ENCODE measurements around the gene PC.

The PC gene

GRCh38 chr11:66881927-66882452 is 76.2 kb downstream of the PC start:
- Histone ChIP-seq H3K79me1 (replicated peaks; ENCODE audit: low read length, poor library complexity, severe bottlenecking) (peaks cover 29% of the 10 kb centered on the region), H3K9me3 (ENCODE audit: control insufficient read depth, low read length) (no peaks in the 10 kb centered on the region), H3K36me3 (ENCODE audit: control insufficient read depth in 1 of 2, insufficient read depth in 2 of 2, low read depth in 1 of 2, low read length in 2 of 2) (peaks cover 0 to 3% of the 10 kb centered on the region in 2 experiments), H3K9ac (ENCODE audit: low read length) (no peak overlapping the region), H4K8ac (ENCODE audit: low read length) (no peak overlapping the region), H2BK5ac (ENCODE audit: low read depth, low read length, poor library complexity, severe bottlenecking) (no peak overlapping the region), H2BK15ac (ENCODE audit: low read depth, poor library complexity, severe bottlenecking) (no peak overlapping the region), H2BK120ac (ENCODE audit: low read depth, low read length) (no peak overlapping the region), H3K27me3 (ENCODE audit: control insufficient read depth in 1 of 2, insufficient read depth in 1 of 2, low read length in 2 of 2) (peaks cover 0 to 4% of the 10 kb centered on the region in 2 experiments), H3K4ac (ENCODE audit: low read depth in 1 of 2, low read length in 2 of 2) (no peak overlapping the region), H2AK5ac (ENCODE audit: low read length, severe bottlenecking) (no peak overlapping the region), H3K23ac (ENCODE audit: low read length in 2 of 2) (no peak overlapping the region), H3K18ac (ENCODE audit: low read depth in 1 of 2, low read length in 2 of 2) (no peak overlapping the region), H4K91ac (ENCODE audit: low read length) (peak overlapping the region; percentile 46), H2AFZ (ENCODE audit: low read depth, low read length) (no peak overlapping the region), H3K4me3 (ENCODE audit: insufficient read depth in 1 of 2, low read depth in 1 of 2, low read length in 2 of 2) (no peak overlapping the region), H3K14ac (ENCODE audit: low read length in 2 of 2) (no peak overlapping the region), H3K27ac (ENCODE audit: low read length, poor library complexity, severe bottlenecking) (no peak overlapping the region), H2BK12ac (ENCODE audit: low read length in 2 of 2) (no peak overlapping the region), H3K4me2 (ENCODE audit: low read length, poor library complexity, severe bottlenecking) (no peak overlapping the region), H3K4me1 (ENCODE audit: control insufficient read depth, insufficient read depth, low read depth, low read length) (peaks cover 44% of the 10 kb centered on the region)
- no peak for DNase-seq
- 88% methylated on average over 8 of the region's 9 CpGs for WGBS

- no peak for DNase-seq
- Histone ChIP-seq H3K36me3 (ENCODE audit: control insufficient read depth in 1 of 2, insufficient read depth in 2 of 2, low read depth in 1 of 2, low read length in 2 of 2) (peaks cover 0 to 3% of the 10 kb centered on the region in 2 experiments), H3K23ac (ENCODE audit: low read length in 2 of 2) (no peak overlapping the region), H2BK120ac (ENCODE audit: low read depth, low read length) (no peak overlapping the region), H4K91ac (ENCODE audit: low read length) (peak overlapping the region; percentile 54), H2BK15ac (ENCODE audit: low read depth, poor library complexity, severe bottlenecking) (no peak overlapping the region), H4K8ac (ENCODE audit: low read length) (no peak overlapping the region), H3K4me3 (ENCODE audit: insufficient read depth in 1 of 2, low read depth in 1 of 2, low read length in 2 of 2) (no peak overlapping the region), H3K4me2 (ENCODE audit: low read length, poor library complexity, severe bottlenecking) (no peak overlapping the region), H3K18ac (ENCODE audit: low read depth in 1 of 2, low read length in 2 of 2) (no peak overlapping the region), H2BK5ac (ENCODE audit: low read depth, low read length, poor library complexity, severe bottlenecking) (no peak overlapping the region), H3K4ac (ENCODE audit: low read depth in 1 of 2, low read length in 2 of 2) (peak overlapping the region in 1 of 2 experiments; percentile 5), H3K27ac (ENCODE audit: low read length, poor library complexity, severe bottlenecking) (no peak overlapping the region), H3K9ac (ENCODE audit: low read length) (no peak overlapping the region), H3K27me3 (ENCODE audit: control insufficient read depth in 1 of 2, insufficient read depth in 1 of 2, low read length in 2 of 2) (peaks cover 0 to 4% of the 10 kb centered on the region in 2 experiments), H2AFZ (ENCODE audit: low read depth, low read length) (no peak overlapping the region), H3K4me1 (ENCODE audit: control insufficient read depth, insufficient read depth, low read depth, low read length) (peaks cover 39% of the 10 kb centered on the region), H3K79me1 (replicated peaks; ENCODE audit: low read length, poor library complexity, severe bottlenecking) (peaks cover 29% of the 10 kb centered on the region), H2BK12ac (ENCODE audit: low read length in 2 of 2) (no peak overlapping the region), H2AK5ac (ENCODE audit: low read length, severe bottlenecking) (no peak overlapping the region), H3K14ac (ENCODE audit: low read length in 2 of 2) (no peak overlapping the region), H3K9me3 (ENCODE audit: control insufficient read depth, low read length) (no peaks in the 10 kb centered on the region)
- 94% methylated on average over 10 of the region's 10 CpGs for WGBS
Measured at GRCh38 chr11:66881451-66881835, 76.7 kb downstream of the PC start.

- no peak overlapping the region for H2BK5ac ChIP-seq (ENCODE audit: low read depth, low read length, poor library complexity, severe bottlenecking)
- H2AK5ac ChIP-seq (ENCODE audit: low read length, severe bottlenecking): peak overlapping the region; percentile 11
- H3K27me3 ChIP-seq (ENCODE audit: control insufficient read depth in 1 of 2, insufficient read depth in 1 of 2, low read length in 2 of 2): peaks cover 0 to 4% of the 10 kb centered on the region in 2 experiments
- peaks cover 0 to 3% of the 10 kb centered on the region in 2 experiments for H3K36me3 ChIP-seq (ENCODE audit: control insufficient read depth in 1 of 2, insufficient read depth in 2 of 2, low read depth in 1 of 2, low read length in 2 of 2)
- no peak overlapping the region for H2BK120ac ChIP-seq (ENCODE audit: low read depth, low read length)
- peaks cover 32% of the 10 kb centered on the region for H3K4me1 ChIP-seq (ENCODE audit: control insufficient read depth, insufficient read depth, low read depth, low read length)
- H3K23ac ChIP-seq (ENCODE audit: low read length in 2 of 2): no peak overlapping the region
- H3K18ac ChIP-seq (ENCODE audit: low read depth in 1 of 2, low read length in 2 of 2): no peak overlapping the region
- no peak overlapping the region for H3K27ac ChIP-seq (ENCODE audit: low read length, poor library complexity, severe bottlenecking)
- H3K9me3 ChIP-seq (ENCODE audit: control insufficient read depth, low read length): no peaks in the 10 kb centered on the region
- peak overlapping the region in 1 of 2 experiments; percentile 5 for H3K4ac ChIP-seq (ENCODE audit: low read depth in 1 of 2, low read length in 2 of 2)
- no peak overlapping the region for H4K8ac ChIP-seq (ENCODE audit: low read length)
- H4K91ac ChIP-seq (ENCODE audit: low read length): no peak overlapping the region
- H2AFZ ChIP-seq (ENCODE audit: low read depth, low read length): no peak overlapping the region
- no peak overlapping the region for H3K14ac ChIP-seq (ENCODE audit: low read length in 2 of 2)
- H3K9ac ChIP-seq (ENCODE audit: low read length): no peak overlapping the region
- peaks cover 29% of the 10 kb centered on the region for H3K79me1 ChIP-seq (replicated peaks; ENCODE audit: low read length, poor library complexity, severe bottlenecking)
- peak overlapping the region; percentile 8 for H3K4me2 ChIP-seq (ENCODE audit: low read length, poor library complexity, severe bottlenecking)
- no peak for DNase-seq
- 84% methylated on average over 13 of the region's 14 CpGs for WGBS
- no peak overlapping the region for H2BK15ac ChIP-seq (ENCODE audit: low read depth, poor library complexity, severe bottlenecking)
- no peak overlapping the region for H2BK12ac ChIP-seq (ENCODE audit: low read length in 2 of 2)
- H3K4me3 ChIP-seq (ENCODE audit: insufficient read depth in 1 of 2, low read depth in 1 of 2, low read length in 2 of 2): no peak overlapping the region
Measured at GRCh38 chr11:66880496-66881450, 77.4 kb downstream of the PC start.

- no peak overlapping the region for H2BK5ac ChIP-seq (ENCODE audit: low read depth, low read length, poor library complexity, severe bottlenecking)
- no peak overlapping the region for H3K23ac ChIP-seq (ENCODE audit: low read length in 2 of 2)
- H3K4ac ChIP-seq (ENCODE audit: low read depth in 1 of 2, low read length in 2 of 2): no peak overlapping the region
- H3K27me3 ChIP-seq (ENCODE audit: control insufficient read depth in 1 of 2, insufficient read depth in 1 of 2, low read length in 2 of 2): peaks cover 0 to 4% of the 10 kb centered on the region in 2 experiments
- no peak overlapping the region for H2AK5ac ChIP-seq (ENCODE audit: low read length, severe bottlenecking)
- H3K9me3 ChIP-seq (ENCODE audit: control insufficient read depth, low read length): no peaks in the 10 kb centered on the region
- no peak overlapping the region for H3K27ac ChIP-seq (ENCODE audit: low read length, poor library complexity, severe bottlenecking)
- DNase-seq: no peak
- WGBS: 90% methylated on average over 7 of the region's 8 CpGs
- H3K18ac ChIP-seq (ENCODE audit: low read depth in 1 of 2, low read length in 2 of 2): no peak overlapping the region
- H3K4me3 ChIP-seq (ENCODE audit: insufficient read depth in 1 of 2, low read depth in 1 of 2, low read length in 2 of 2): no peak overlapping the region
- no peak overlapping the region for H3K9ac ChIP-seq (ENCODE audit: low read length)
- peaks cover 32% of the 10 kb centered on the region for H3K4me1 ChIP-seq (ENCODE audit: control insufficient read depth, insufficient read depth, low read depth, low read length)
- H2BK15ac ChIP-seq (ENCODE audit: low read depth, poor library complexity, severe bottlenecking): no peak overlapping the region
- peaks cover 0 to 3% of the 10 kb centered on the region in 2 experiments for H3K36me3 ChIP-seq (ENCODE audit: control insufficient read depth in 1 of 2, insufficient read depth in 2 of 2, low read depth in 1 of 2, low read length in 2 of 2)
- H2AFZ ChIP-seq (ENCODE audit: low read depth, low read length): no peak overlapping the region
- H2BK12ac ChIP-seq (ENCODE audit: low read length in 2 of 2): no peak overlapping the region
- peaks cover 30% of the 10 kb centered on the region for H3K79me1 ChIP-seq (replicated peaks; ENCODE audit: low read length, poor library complexity, severe bottlenecking)
- H3K4me2 ChIP-seq (ENCODE audit: low read length, poor library complexity, severe bottlenecking): no peak overlapping the region
- H4K91ac ChIP-seq (ENCODE audit: low read length): no peak overlapping the region
- H2BK120ac ChIP-seq (ENCODE audit: low read depth, low read length): no peak overlapping the region
- no peak overlapping the region for H4K8ac ChIP-seq (ENCODE audit: low read length)
- peak overlapping the region in 1 of 2 experiments; percentile 36 for H3K14ac ChIP-seq (ENCODE audit: low read length in 2 of 2)
Measured at GRCh38 chr11:66879999-66880398, 78.2 kb downstream of the PC start.
